HUES6 (cell line): ENCODE results near the gene UBAC2.
"Not testable (repeated sequence)": the region's sequence is repeated elsewhere in the genome, so short reads cannot be mapped to it uniquely, and the experiment has no call there.

Experiments used
- H3K27ac ChIP-seq: 2 replicates; pipeline ENCODE4 v1.7.0; 2013; ENCODE audit warnings: low read depth, mild to moderate bottlenecking, low read length, inconsistent platforms
- H3K27me3 ChIP-seq: 2 replicates; pipeline ENCODE4 v1.6.1; 2013; ENCODE audit warnings: low read length; ENCODE audit not compliant: control insufficient read depth, insufficient read depth
- H3K36me3 ChIP-seq: 2 replicates; pipeline ENCODE4 v1.6.1; 2013; ENCODE audit warnings: low read length; ENCODE audit not compliant: control insufficient read depth, insufficient read depth
- H3K4me1 ChIP-seq: 2 replicates; pipeline ENCODE4 v1.6.1; 2013; ENCODE audit warnings: low read length; ENCODE audit not compliant: control insufficient read depth, insufficient read depth
- H3K4me3 ChIP-seq: 2 replicates; pipeline ENCODE4 v1.5.1; 2013; ENCODE audit warnings: low read depth, low read length
- H3K9ac ChIP-seq: one replicate; pipeline ENCODE4 v1.6.1; 2013; ENCODE audit warnings: mild to moderate bottlenecking, low read length
- H3K9me3 ChIP-seq: 2 replicates; pipeline ENCODE4 v1.6.1; 2013; ENCODE audit warnings: low read depth, low read length; ENCODE audit not compliant: control insufficient read depth, insufficient read depth

Gene UBAC2

DNA sequence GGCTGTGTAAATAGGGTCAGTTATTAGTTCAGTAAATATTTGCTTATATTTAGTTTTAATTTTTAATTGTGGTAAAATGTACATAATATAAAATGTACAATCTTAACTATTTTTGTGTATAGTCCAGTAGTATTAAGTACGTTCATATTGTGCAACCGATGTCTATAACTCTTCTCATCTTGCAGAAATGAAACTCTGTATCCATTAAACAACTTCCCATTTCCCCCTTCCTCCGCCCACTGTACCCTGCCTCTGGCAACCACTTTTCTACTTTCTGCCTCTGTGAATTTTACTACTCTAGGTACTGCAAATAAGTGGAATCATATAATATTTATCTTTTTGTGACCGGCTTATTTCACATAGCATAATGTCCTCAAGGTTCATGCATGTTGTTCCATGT, 24.4 kb downstream of the UBAC2 start:
- H3K9me3 ChIP-seq = no peaks in the 10 kb centered on the region
- H3K27ac ChIP-seq = no peak overlapping the region
- no peaks in the 10 kb centered on the region for H3K27me3 ChIP-seq
- H3K9ac ChIP-seq = no peak overlapping the region
- peaks cover 6% of the 10 kb centered on the region; the same call in 1 of the 2 replicates for H3K36me3 ChIP-seq
- H3K4me3 ChIP-seq = no peak overlapping the region
- H3K4me1 ChIP-seq = peaks cover 9% of the 10 kb centered on the region

DNA sequence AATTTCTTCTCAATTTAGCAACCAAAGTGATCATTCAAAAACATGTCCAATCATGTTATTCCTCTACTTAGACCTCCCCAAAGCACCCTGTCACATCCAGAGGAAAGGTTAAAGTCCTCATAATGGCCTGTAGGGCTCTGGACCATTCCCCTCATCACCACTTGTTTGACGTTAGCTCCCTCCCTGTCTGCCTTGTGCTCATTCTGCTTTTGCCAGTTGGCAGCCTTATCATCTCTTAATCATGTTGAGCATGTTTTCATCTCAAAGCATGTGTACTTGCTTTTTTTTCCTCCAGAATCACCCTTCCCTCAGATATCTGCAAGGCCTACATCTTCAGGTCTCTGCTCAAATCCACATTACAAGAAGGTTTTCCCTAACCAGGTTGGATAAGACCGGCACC, 25.9 kb downstream of the UBAC2 start:
- H3K27me3 ChIP-seq = no peaks in the 10 kb centered on the region
- H3K9me3 ChIP-seq = no peaks in the 10 kb centered on the region
- H3K27ac ChIP-seq = no peak overlapping the region
- no peak overlapping the region for H3K9ac ChIP-seq
- no peak overlapping the region for H3K4me3 ChIP-seq
- peaks cover 5% of the 10 kb centered on the region; the same call in 1 of the 2 replicates for H3K36me3 ChIP-seq
- H3K4me1 ChIP-seq = peaks cover 9% of the 10 kb centered on the region; the same call in 1 of the 2 replicates

DNA sequence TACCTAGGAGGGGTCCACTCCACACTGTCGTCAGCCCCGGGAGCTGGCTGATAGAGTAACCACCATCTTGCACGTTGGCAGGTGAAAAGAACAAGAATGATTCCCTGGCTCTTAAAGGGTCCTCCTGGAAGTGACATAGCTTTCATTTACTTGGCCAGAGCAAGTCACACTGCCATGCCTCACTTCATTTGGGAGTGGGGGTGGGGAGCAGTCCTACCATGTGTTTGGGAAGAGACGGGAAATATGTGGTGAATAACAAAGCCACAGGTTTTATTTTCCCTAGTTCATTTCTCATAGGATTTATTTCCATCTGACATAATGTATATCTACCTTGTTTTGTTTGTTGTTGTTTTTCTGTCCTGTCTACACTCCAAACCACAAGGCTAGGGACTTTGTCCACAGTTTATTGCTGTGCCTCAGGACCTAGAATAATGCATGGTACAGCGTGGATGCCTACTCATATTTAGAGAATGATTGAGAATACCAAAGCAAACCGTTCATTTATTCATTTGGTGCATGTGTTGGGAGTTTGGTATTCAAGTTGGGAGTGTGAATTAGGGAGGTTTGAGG, 26.8 kb downstream of the UBAC2 start:
- H3K9me3 ChIP-seq = no peaks in the 10 kb centered on the region
- no peak overlapping the region for H3K9ac ChIP-seq
- no peak overlapping the region for H3K4me3 ChIP-seq
- H3K36me3 ChIP-seq = no peaks in the 10 kb centered on the region
- no peak overlapping the region for H3K27ac ChIP-seq
- peaks cover 9% of the 10 kb centered on the region; the same call in 1 of the 2 replicates for H3K4me1 ChIP-seq
- no peaks in the 10 kb centered on the region for H3K27me3 ChIP-seq

DNA sequence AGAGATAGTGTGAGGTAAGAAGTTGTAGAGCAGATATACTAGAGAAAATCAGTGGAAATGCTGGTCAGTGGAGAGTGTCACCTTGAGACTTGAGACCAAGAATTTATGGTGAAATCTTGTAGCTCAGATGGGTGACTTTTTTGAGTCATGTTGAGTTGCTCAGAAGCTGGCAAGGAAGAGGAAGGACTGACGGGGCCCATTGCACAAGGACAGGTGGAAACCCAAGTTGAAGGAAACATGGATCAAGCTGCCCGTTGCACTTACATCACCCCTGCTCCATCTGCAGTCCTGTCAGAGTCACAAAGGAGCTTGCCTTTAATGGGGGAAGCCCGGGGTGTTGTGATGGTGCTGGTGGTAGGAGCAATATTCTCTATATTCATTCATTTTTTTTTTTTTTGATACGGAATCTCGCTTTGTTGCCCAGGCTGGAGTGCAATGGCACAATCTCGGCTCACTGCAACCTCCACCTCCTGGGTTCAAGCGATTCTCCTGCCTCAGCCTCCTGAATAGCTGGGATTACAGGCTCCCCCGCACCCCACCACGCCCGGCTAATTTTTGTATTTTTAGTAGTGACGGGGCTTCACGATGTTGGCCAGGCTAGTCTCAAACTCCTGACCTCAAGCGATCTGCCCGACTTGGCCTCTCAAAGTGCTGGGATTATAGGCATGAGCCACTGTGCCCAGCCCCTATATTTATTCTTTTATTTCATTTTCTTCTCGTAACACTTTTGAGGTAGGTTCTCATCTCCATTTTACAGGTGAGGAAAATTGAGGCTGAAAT, 27.4 kb downstream of the UBAC2 start:
- Histone ChIP-seq H3K27me3 (no peaks in the 10 kb centered on the region), H3K9me3 (no peaks in the 10 kb centered on the region), H3K4me3 (no peak overlapping the region), H3K9ac (no peak overlapping the region), H3K36me3 (no peaks in the 10 kb centered on the region), H3K4me1 (peaks cover 9% of the 10 kb centered on the region; the same call in 1 of the 2 replicates), H3K27ac (no peak overlapping the region)

DNA sequence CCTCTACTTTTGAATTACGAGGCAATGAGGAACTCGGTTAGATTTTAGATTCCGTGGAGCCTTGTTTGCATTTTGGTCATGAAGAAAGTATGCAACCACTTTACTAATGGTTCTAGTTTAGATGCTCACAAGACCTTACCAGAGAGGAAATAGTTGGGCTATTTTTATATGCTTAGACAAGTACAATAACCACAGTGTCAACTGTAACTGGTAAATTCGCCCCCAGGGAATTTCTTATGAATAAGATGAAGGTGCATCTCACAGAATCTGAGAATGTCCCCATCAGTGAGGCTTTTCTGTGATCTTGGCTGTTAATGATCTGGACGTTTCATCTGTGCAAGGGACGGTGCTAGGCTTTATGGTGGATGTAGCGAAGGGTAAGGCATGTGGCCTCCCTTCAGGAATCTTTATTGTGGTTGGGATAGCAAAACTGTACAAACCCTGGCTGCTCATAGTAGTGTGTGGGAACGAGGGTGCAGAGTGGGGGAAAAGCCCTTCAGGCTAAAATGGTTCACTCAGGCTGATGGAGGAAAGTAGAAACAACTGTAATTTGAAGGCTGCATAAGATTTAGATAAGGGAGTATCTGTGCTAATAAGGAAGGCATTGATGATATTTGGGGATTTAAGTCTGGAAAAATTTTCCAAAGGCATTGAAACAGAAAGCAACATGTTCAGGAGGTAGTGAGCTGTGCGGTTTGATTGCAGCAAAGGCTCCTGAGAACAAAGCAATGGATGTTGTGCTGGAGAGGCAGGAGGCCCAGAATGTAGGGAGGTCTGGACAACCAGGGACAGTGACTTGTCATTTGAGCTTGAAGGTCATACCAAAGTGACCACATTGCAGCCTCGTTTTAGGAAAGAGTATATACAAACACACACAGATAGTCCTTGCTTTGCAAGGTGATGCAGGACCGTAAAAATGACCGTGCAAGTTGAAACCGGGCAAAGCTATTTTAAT, 28.4 kb downstream of the UBAC2 start:
- peaks cover 9% of the 10 kb centered on the region; the same call in 1 of the 2 replicates for H3K4me1 ChIP-seq
- no peak overlapping the region for H3K9ac ChIP-seq
- no peaks in the 10 kb centered on the region for H3K27me3 ChIP-seq
- H3K27ac ChIP-seq = no peak overlapping the region
- H3K4me3 ChIP-seq = no peak overlapping the region
- H3K36me3 ChIP-seq = no peaks in the 10 kb centered on the region
- H3K9me3 ChIP-seq = no peaks in the 10 kb centered on the region

DNA sequence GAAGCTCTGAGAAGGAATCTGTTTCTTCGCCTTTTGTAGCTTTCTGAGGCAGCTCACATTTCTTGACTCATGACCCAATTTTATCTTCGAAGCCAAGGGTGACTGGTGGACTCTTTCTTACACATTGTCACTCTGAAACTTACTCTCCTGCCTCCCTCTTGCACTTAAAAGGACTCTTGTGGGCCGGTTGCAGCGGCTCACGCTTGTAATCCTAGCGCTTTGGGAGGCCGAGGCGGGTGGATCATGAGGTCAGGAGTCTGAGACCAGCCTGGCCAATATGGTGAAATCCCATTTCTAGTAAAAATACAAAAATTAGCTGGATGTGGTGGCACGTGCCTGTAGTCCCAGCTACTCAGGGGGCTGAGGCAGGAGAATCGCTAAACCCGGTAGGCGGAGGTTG, 29.9 kb downstream of the UBAC2 start:
- not testable (repeated sequence) for H3K9ac ChIP-seq, H3K9me3 ChIP-seq, H3K4me3 ChIP-seq, H3K36me3 ChIP-seq, H3K27me3 ChIP-seq, H3K27ac ChIP-seq, H3K4me1 ChIP-seq

DNA sequence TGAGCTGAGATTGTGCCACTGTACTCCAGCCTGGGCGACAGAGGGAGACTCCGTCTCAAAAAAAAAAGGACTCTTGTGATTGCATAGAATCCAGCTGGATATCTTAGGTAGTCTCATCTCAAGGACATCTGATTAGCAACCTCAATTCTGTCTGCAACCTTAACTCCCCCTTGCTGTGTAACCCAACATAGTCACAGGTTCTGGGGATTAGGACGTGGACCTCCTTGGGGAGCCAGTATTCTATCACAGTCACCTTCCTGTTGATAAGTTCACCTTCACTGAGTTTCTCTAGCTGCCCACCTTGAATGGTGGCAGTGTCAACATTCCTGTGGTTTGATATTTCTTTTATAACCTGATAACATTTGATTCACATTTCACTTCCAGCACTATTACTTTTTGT, 30.3 kb downstream of the UBAC2 start:
- H3K27me3 ChIP-seq = no peaks in the 10 kb centered on the region
- no peaks in the 10 kb centered on the region for H3K9me3 ChIP-seq
- peaks cover 9% of the 10 kb centered on the region; the same call in 1 of the 2 replicates for H3K4me1 ChIP-seq
- H3K4me3 ChIP-seq = no peak overlapping the region
- H3K27ac ChIP-seq = no peak overlapping the region
- no peak overlapping the region for H3K9ac ChIP-seq
- no peaks in the 10 kb centered on the region for H3K36me3 ChIP-seq

DNA sequence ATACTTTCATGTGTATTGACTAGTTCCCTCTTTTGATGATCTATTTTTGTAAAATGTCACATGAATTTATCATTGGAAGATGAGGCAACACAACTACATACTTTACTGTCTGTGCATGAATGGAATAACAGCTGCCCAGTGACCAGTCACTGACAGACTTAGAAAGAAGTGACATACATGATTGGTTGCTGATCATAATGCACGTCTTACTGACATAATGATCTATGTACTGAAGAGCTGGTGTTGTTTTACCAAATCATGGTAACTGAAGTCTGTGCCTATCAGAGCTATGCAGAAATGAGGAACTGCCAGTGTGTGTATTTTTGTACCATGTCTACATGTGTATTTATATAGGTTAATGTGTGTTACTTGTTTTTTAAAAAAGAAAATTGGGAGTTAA, 31.1 kb downstream of the UBAC2 start:
- H3K4me1 ChIP-seq = peaks cover 9% of the 10 kb centered on the region; the same call in 1 of the 2 replicates
- H3K36me3 ChIP-seq = no peaks in the 10 kb centered on the region
- no peaks in the 10 kb centered on the region for H3K9me3 ChIP-seq
- H3K4me3 ChIP-seq = no peak overlapping the region
- H3K27me3 ChIP-seq = no peaks in the 10 kb centered on the region
- no peak overlapping the region for H3K9ac ChIP-seq
- no peak overlapping the region for H3K27ac ChIP-seq

DNA sequence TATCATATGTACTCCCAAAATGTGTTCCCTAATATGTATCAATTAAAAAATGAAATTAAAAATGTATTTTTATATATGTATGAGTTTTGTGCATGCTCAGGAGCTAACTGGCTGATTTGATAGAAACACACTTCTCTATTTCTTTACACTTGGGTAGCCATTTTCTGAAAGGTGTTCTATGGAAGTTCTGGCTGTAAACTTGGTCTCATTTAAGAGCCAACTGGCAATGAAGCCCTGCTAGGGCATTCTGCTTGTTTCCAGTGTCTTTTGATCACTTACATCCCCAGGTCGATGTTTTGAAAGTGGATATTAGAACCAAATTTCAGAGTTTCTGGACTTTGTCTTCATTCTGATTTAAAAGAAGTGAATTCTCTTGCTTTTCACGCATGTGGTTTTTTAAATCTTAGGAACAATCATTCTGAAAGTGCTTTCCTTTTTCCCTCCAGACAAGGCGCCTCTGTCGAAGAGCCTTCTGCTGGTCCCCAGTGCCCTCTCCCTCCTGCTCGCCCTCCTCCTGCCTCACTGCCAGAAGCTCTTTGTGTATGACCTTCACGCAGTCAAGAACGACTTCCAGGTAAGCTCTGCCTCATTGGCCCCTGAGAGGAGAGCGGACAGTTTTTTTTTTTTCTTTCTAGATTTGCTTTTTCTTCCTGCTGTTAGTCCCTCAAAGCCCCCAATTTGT, 37.5 kb downstream of the UBAC2 start:
- Histone ChIP-seq H3K9ac (no peak overlapping the region), H3K4me3 (no peak overlapping the region), H3K36me3 (peaks cover 34% of the 10 kb centered on the region), H3K9me3 (0 out of 2 replicates have a peak, but pooled peaks cover 4% of the 10 kb centered on the region), H3K27ac (no peak overlapping the region), H3K27me3 (no peaks in the 10 kb centered on the region), H3K4me1 (no peaks in the 10 kb centered on the region)

DNA sequence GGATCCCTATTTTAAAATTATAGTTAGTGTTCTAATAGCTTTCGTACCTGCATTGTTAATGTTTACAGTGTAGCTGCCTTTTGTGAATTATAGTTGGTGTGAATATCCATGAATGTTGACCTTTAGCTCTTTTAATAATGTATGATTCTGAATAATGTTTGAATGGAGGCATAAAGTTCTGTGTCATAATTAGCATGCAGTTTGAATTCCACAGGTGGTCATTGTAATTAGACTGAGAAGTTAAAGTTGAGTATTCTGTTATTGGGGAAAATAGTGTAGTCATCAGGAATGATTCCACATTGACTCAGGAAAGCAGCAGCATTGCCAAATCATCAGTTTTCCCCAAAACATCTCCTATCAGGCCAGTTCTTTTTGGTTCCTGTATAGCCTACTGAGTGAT, 45.4 kb downstream of the UBAC2 start:
- Histone ChIP-seq H3K4me1 (peaks cover 3% of the 10 kb centered on the region), H3K36me3 (peaks cover 25% of the 10 kb centered on the region), H3K27me3 (no peaks in the 10 kb centered on the region), H3K9ac (no peak overlapping the region), H3K27ac (no peak overlapping the region), H3K9me3 (no peaks in the 10 kb centered on the region), H3K4me3 (no peak overlapping the region)
